GM23248 (cell line): ENCODE measurements around the gene GPATCH8. TPM values are rescaled to one million over a fixed set of nuclear protein-coding genes. Genes with fewer than 3 reads are reported as not detected.

Source experiments
- DNase-seq: peaks from one replicate; pipeline ENCODE4 v3.0.0-alpha.2; 2015
- H2AFZ ChIP-seq: fragments of 200-600 bp; sonication (generic); 2 replicates; pipeline ENCODE4 v1.6.1; 2016; ENCODE audit warnings: antibody characterized with exemption
- H3F3A ChIP-seq: fragments of 200-600 bp; sonication (generic); 2 replicates; pipeline ENCODE4 v1.6.1; 2016; ENCODE audit warnings: mild to moderate bottlenecking, antibody characterized with exemption, mixed run types; ENCODE audit not compliant: insufficient read depth
- H3K27ac ChIP-seq: fragments of 200-600 bp; sonication (generic); 2 replicates; pipeline ENCODE4 v1.5.1; 2016; ENCODE audit warnings: mild to moderate bottlenecking
- H3K27me3 ChIP-seq: fragments of 200-600 bp; sonication (generic); replicated peaks from 2 replicates; pipeline ENCODE4 v1.6.1; 2016; ENCODE audit warnings: mild to moderate bottlenecking; ENCODE audit not compliant: insufficient read depth
- H3K36me3 ChIP-seq: fragments of 200-600 bp; sonication (generic); 2 replicates; pipeline ENCODE4 v1.6.1; 2016; ENCODE audit warnings: low read depth, mild to moderate bottlenecking
- H3K4me1 ChIP-seq: fragments of 200-600 bp; sonication (generic); 2 replicates; pipeline ENCODE4 v1.6.1; 2016; ENCODE audit warnings: mild to moderate bottlenecking; ENCODE audit not compliant: insufficient read depth
- H3K4me2 ChIP-seq: fragments of 200-600 bp; sonication (generic); one replicate; pipeline ENCODE4 v1.6.1; 2016; ENCODE audit warnings: mild to moderate bottlenecking; ENCODE audit not compliant: unreplicated experiment
- H3K4me3 ChIP-seq: fragments of 200-600 bp; sonication (generic); 2 replicates; pipeline ENCODE4 v1.5.1; 2016; ENCODE audit warnings: mild to moderate bottlenecking
- H3K79me2 ChIP-seq: fragments of 200-600 bp; sonication (generic); 2 replicates; pipeline ENCODE4 v1.6.1; 2016; ENCODE audit warnings: mild to moderate bottlenecking; ENCODE audit not compliant: insufficient read depth
- H3K9ac ChIP-seq: fragments of 200-600 bp; sonication (generic); 2 replicates; pipeline ENCODE4 v1.6.1; 2016; ENCODE audit warnings: mild to moderate bottlenecking
- H3K9me2 ChIP-seq: fragments of 200-600 bp; sonication (generic); 2 replicates; pipeline ENCODE4 v1.6.1; 2016; ENCODE audit warnings: mixed run types, mild to moderate bottlenecking, moderate library complexity; ENCODE audit not compliant: insufficient read depth
- H3K9me3 ChIP-seq: fragments of 200-600 bp; sonication (generic); one replicate; pipeline ENCODE4 v1.6.1; 2017; ENCODE audit warnings: low read depth
- H4K20me1 ChIP-seq: fragments of 200-600 bp; sonication (generic); 2 replicates; pipeline ENCODE4 v1.6.0; 2016; ENCODE audit not compliant: insufficient read depth
- EZH2 ChIP-seq: fragments of 200-600 bp; sonication (generic); IDR thresholded peaks from 2 replicates; pipeline ENCODE4 v1.6.1; 2018; ENCODE audit warnings: antibody characterized with exemption, mild to moderate bottlenecking; ENCODE audit not compliant: insufficient read depth, poor library complexity, severe bottlenecking
- EZH2phosphoT487 ChIP-seq: fragments of 200-600 bp; sonication (generic); IDR thresholded peaks from 2 replicates; pipeline ENCODE4 v1.6.1; 2018; ENCODE audit warnings: antibody characterized with exemption, moderate library complexity, mild to moderate bottlenecking, low read depth; ENCODE audit not compliant: insufficient read depth
- WGBS, 2 experiments: methylation state at CpG; one replicate each; pipeline ENCODE4 v1.1.6; 2015 to 2017; ENCODE audit warnings: low lambda C conversion rate in 2 of 2, low coverage in 1 of 2; ENCODE audit errors: missing lambda C conversion rate in 2 of 2; 5-methylcytosine and 5-hydroxymethylcytosine counted together
- in situ Hi-C: fragments of 300-500 bp; cut with MboI; formaldehyde crosslinking; loops from 2 replicates; pipeline ENCODE4 v1.15.0; 2020
- polyA plus RNA-seq: library from polyadenylated mRNA; unstranded; fragments of >200 nt; fragmentation: Nextera tagmentation; extraction: Ambion mirVana; gene quantifications from 2 replicates; pipeline ENCODE4 v1.2.1, GENCODE V29; 2016
- total RNA-seq: library from RNA; depleted of rRNA; stranded (reverse); fragments of >200 nt; shearing (Covaris generic); gene quantifications from 2 replicates; pipeline ENCODE4 v1.2.3, GENCODE V29; 2014

Gene GPATCH8
- total and polyA plus RNA-seq, 2 experiments from 2014 or later, result 18.0 to 28.4 TPM

GRCh38 chr17:44473367-44473766 is 29.8 kb downstream of the GPATCH8 start:
- TF ChIP-seq EZH2phosphoT487 (no peak), EZH2 (no peak)
- Histone ChIP-seq H3F3A (0 out of 2 replicates have a peak, but pooled peaks cover 4% of the 10 kb centered on the region), H3K4me3 (no peak overlapping the region), H3K9ac (no peak overlapping the region), H4K20me1 (no peaks in the 10 kb centered on the region; the same call in 1 of the 2 replicates), H3K4me1 (no peaks in the 10 kb centered on the region), H2AFZ (no peak overlapping the region), H3K79me2 (peaks cover 100% of the 10 kb centered on the region), H3K27ac (no peak overlapping the region), H3K27me3 (no peaks in the 10 kb centered on the region), H3K9me2 (no peaks in the 10 kb centered on the region), H3K4me2 (no peak overlapping the region), H3K9me3 (no peaks in the 10 kb centered on the region), H3K36me3 (peaks cover 8% of the 10 kb centered on the region)
- in situ Hi-C loops, result no loop called here
- DNase-seq, result peak; percentile 30
- 81 to 88% methylated on average over 6 of the region's 6 CpGs for WGBS, 2 experiments

GRCh38 chr17:44469676-44470075 is 33.5 kb downstream of the GPATCH8 start:
- H3K79me2 ChIP-seq, result peaks cover 100% of the 10 kb centered on the region
- no peak for DNase-seq
- H3K36me3 ChIP-seq, result peaks cover 8% of the 10 kb centered on the region
- H4K20me1 ChIP-seq, result no peaks in the 10 kb centered on the region; the same call in 1 of the 2 replicates
- H3K4me1 ChIP-seq, result peaks cover 13% of the 10 kb centered on the region
- 0 out of 2 replicates have a peak, but pooled peaks cover 4% of the 10 kb centered on the region for H3F3A ChIP-seq
- no peaks in the 10 kb centered on the region for H3K27me3 ChIP-seq
- no peak overlapping the region for H3K4me3 ChIP-seq
- WGBS, 2 experiments, result 94 to 100% methylated on average over 2 of the region's 2 CpGs
- no peak overlapping the region for H2AFZ ChIP-seq
- TF ChIP-seq EZH2 (no peak), EZH2phosphoT487 (no peak)
- no peak overlapping the region for H3K9ac ChIP-seq
- no peaks in the 10 kb centered on the region for H3K9me2 ChIP-seq
- H3K9me3 ChIP-seq, result no peaks in the 10 kb centered on the region
- in situ Hi-C loops, result no loop called here
- no peak overlapping the region for H3K4me2 ChIP-seq
- H3K27ac ChIP-seq, result no peak overlapping the region

- no peaks in the 10 kb centered on the region for H4K20me1 ChIP-seq
- TF ChIP-seq EZH2phosphoT487, result no peak
- no peak for TF ChIP-seq EZH2
- no peak overlapping the region for H2AFZ ChIP-seq
- H3K9me2 ChIP-seq, result no peaks in the 10 kb centered on the region
- 45 to 52% methylated on average over 3 of the region's 3 CpGs for WGBS, 2 experiments
- H3K27ac ChIP-seq, result no peak overlapping the region
- H3K9me3 ChIP-seq, result no peaks in the 10 kb centered on the region
- 0 out of 2 replicates have a peak overlapping the region, but pooled peaks have one; percentile 11 for H3K4me3 ChIP-seq
- DNase-seq, result no peak
- peaks cover 90% of the 10 kb centered on the region for H3K79me2 ChIP-seq
- H3K4me2 ChIP-seq, result no peak overlapping the region
- H3F3A ChIP-seq, result peaks cover 20% of the 10 kb centered on the region; the same call in 1 of the 2 replicates
- peaks cover 7% of the 10 kb centered on the region; the same call in 1 of the 2 replicates for H3K36me3 ChIP-seq
- H3K9ac ChIP-seq, result no peak overlapping the region
- peaks cover 28% of the 10 kb centered on the region for H3K4me1 ChIP-seq
- in situ Hi-C loops, result no loop called here
- H3K27me3 ChIP-seq, result no peaks in the 10 kb centered on the region
Measured at GRCh38 chr17:44467108-44467507, 36.1 kb downstream of the GPATCH8 start.

- Histone ChIP-seq H3K79me2 (peaks cover 90% of the 10 kb centered on the region), H4K20me1 (no peaks in the 10 kb centered on the region), H2AFZ (no peak overlapping the region)
Measured at GRCh38 chr17:44466339-44466738, 36.9 kb downstream of the GPATCH8 start.

GRCh38 chr17:44465897-44466296 is 37.3 kb downstream of the GPATCH8 start:
- H3K4me1 ChIP-seq, result peaks cover 28% of the 10 kb centered on the region
- H3F3A ChIP-seq, result peaks cover 20% of the 10 kb centered on the region; the same call in 1 of the 2 replicates
- H3K27ac ChIP-seq, result no peak overlapping the region
- H3K4me3 ChIP-seq, result no peak overlapping the region
- no peaks in the 10 kb centered on the region for H3K9me2 ChIP-seq
- no peak overlapping the region for H3K9ac ChIP-seq
- H3K4me2 ChIP-seq, result no peak overlapping the region
- H3K9me3 ChIP-seq, result no peaks in the 10 kb centered on the region
- TF ChIP-seq EZH2phosphoT487 (no peak), EZH2 (no peak)
- H2AFZ ChIP-seq, result no peak overlapping the region
- in situ Hi-C loops, result no loop called here
- peaks cover 3% of the 10 kb centered on the region for H3K36me3 ChIP-seq
- no peak for DNase-seq
- WGBS, 2 experiments, result 91 to 97% methylated on average over 3 of the region's 3 CpGs
- H3K79me2 ChIP-seq, result peaks cover 90% of the 10 kb centered on the region
- no peaks in the 10 kb centered on the region for H3K27me3 ChIP-seq
- no peaks in the 10 kb centered on the region for H4K20me1 ChIP-seq

More at GRCh38 chr17:44466339-44466738, 36.9 kb downstream of the GPATCH8 start:
- TF ChIP-seq EZH2phosphoT487 (no peak), EZH2 (no peak)
- Histone ChIP-seq H3F3A (peaks cover 20% of the 10 kb centered on the region; the same call in 1 of the 2 replicates), H3K4me1 (peaks cover 28% of the 10 kb centered on the region), H3K4me2 (peak overlapping the region; percentile 19), H3K27ac (no peak overlapping the region), H3K9me3 (no peaks in the 10 kb centered on the region), H3K9ac (no peak overlapping the region), H3K9me2 (no peaks in the 10 kb centered on the region), H3K4me3 (no peak overlapping the region), H3K27me3 (no peaks in the 10 kb centered on the region), H3K36me3 (peaks cover 6% of the 10 kb centered on the region; the same call in 1 of the 2 replicates)
- no peak for DNase-seq
- in situ Hi-C loops, result no loop called here
